Hippocampal formation (tissue), 2 donors: ENCODE results near the gene ZNF792.
"Not testable (repeated sequence)": the region's sequence is repeated elsewhere in the genome, so short reads cannot be mapped to it uniquely, and the experiment has no call there.

Experiments
- DNase-seq, 2 donors: peaks; one replicate each; lab custom pipeline; 2025; lab: John Stamatoyannopoulos, UW

Gene ZNF792

GRCh38 chr19:34970185-34970780 is 6.3 kb upstream of the ZNF792 start:
- not testable (repeated sequence) for DNase-seq

- no peak for DNase-seq
Measured at GRCh38 chr19:34969721-34970120, 5.7 kb upstream of the ZNF792 start.

GRCh38 chr19:34967551-34967950 is 3.5 kb upstream of the ZNF792 start:
- DNase-seq, result no peak

- DNase-seq, result not testable (repeated sequence)
Measured at GRCh38 chr19:34965505-34965904, 1.5 kb upstream of the ZNF792 start.

GRCh38 chr19:34964598-34964997 is 569 bp upstream of the ZNF792 start:
- DNase-seq, result no peak

- peak in 1 of 2 donors; percentile 1 for DNase-seq
Measured at GRCh38 chr19:34962687-34963572, 1.1 kb downstream of the ZNF792 start.

- no peak for DNase-seq
Measured at GRCh38 chr19:34961775-34962686, 2.0 kb downstream of the ZNF792 start.

- no peak for DNase-seq
Measured at GRCh38 chr19:34960940-34961679, 2.9 kb downstream of the ZNF792 start.

GRCh38 chr19:34960103-34960805 is 3.8 kb downstream of the ZNF792 start:
- no peak for DNase-seq

- DNase-seq, result no peak
Measured at GRCh38 chr19:34959021-34959420, 5.0 kb downstream of the ZNF792 start.

- no peak for DNase-seq
Measured at GRCh38 chr19:34957830-34958751, 5.9 kb downstream of the ZNF792 start.

- DNase-seq, result no peak
Measured at GRCh38 chr19:34953092-34953491, 10.9 kb downstream of the ZNF792 start.

- DNase-seq, result no peak
Measured at GRCh38 chr19:34943861-34944573, 20.0 kb downstream of the ZNF792 start.

GRCh38 chr19:34938886-34939285 is 25.1 kb downstream of the ZNF792 start:
- no peak for DNase-seq

- no peak for DNase-seq
Measured at GRCh38 chr19:34936184-34936583, 27.8 kb downstream of the ZNF792 start.

GRCh38 chr19:34932494-34932893 is 31.5 kb downstream of the ZNF792 start:
- DNase-seq, result no peak

- DNase-seq, result peak; percentile 81 to 86
Measured at GRCh38 chr19:34926685-34927375, 37.2 kb downstream of the ZNF792 start, which contains the start of gene ZNF30. Gene ZNF30, plus strand, starts transcription at chr19:34926903. Its CDS starts 3,045 bp downstream, at chr19:34929948.

GRCh38 chr19:34926361-34926684 is 37.7 kb downstream of the ZNF792 start:
- DNase-seq, result no peak
